Karpas-422 (cell line): ENCODE measurements around the gene ZER1. TPM values are rescaled to one million over a fixed set of nuclear protein-coding genes. Genes with fewer than 3 reads are reported as not detected.

Experiments
- DNase-seq: peaks from one replicate; pipeline ENCODE4 v3.0.0-alpha.2; 2015
- H2AFZ ChIP-seq: fragments of 200-600 bp; sonication (generic); 2 replicates; pipeline ENCODE4 v1.6.1; 2014; ENCODE audit warnings: antibody characterized with exemption, low read length, mixed read lengths
- H3K27ac ChIP-seq: fragments of 200-600 bp; sonication (generic); 2 replicates; pipeline ENCODE4 v1.5.1; 2014; ENCODE audit warnings: mild to moderate bottlenecking, low read length, moderate library complexity
- H3K27me3 ChIP-seq: fragments of 200-600 bp; sonication (generic); 2 replicates; pipeline ENCODE4 v1.6.1; 2014; ENCODE audit warnings: low read length, mixed read lengths
- H3K36me3 ChIP-seq: fragments of 200-600 bp; sonication (generic); 2 replicates; pipeline ENCODE4 v1.6.1; 2014; ENCODE audit warnings: low read length, mixed read lengths; ENCODE audit not compliant: insufficient read depth
- H3K4me1 ChIP-seq: fragments of 200-600 bp; sonication (generic); 2 replicates; pipeline ENCODE4 v1.6.1; 2014; ENCODE audit warnings: mild to moderate bottlenecking, low read length, mixed read lengths
- H3K4me2 ChIP-seq: fragments of 200-600 bp; sonication (generic); 2 replicates; pipeline ENCODE4 v1.6.1; 2014; ENCODE audit warnings: low read length, low read depth, mild to moderate bottlenecking; ENCODE audit not compliant: poor library complexity, severe bottlenecking
- H3K4me3 ChIP-seq: fragments of 200-600 bp; sonication (generic); 2 replicates; pipeline ENCODE4 v1.5.1; 2014; ENCODE audit warnings: mild to moderate bottlenecking, antibody characterized with exemption, low read length, mixed read lengths
- H3K79me2 ChIP-seq: fragments of 200-600 bp; sonication (generic); 2 replicates; pipeline ENCODE4 v1.6.1; 2014; ENCODE audit warnings: mild to moderate bottlenecking, low read length, mixed read lengths
- H3K9ac ChIP-seq: fragments of 200-600 bp; sonication (generic); 2 replicates; pipeline ENCODE4 v1.6.0; 2014; ENCODE audit warnings: low read length
- H3K9me2 ChIP-seq: fragments of 200-600 bp; sonication (generic), shearing (Covaris generic); replicated peaks from 2 replicates; pipeline ENCODE4 v1.6.0; 2014; ENCODE audit warnings: mild to moderate bottlenecking, low read length, moderate library complexity; ENCODE audit not compliant: insufficient read depth
- H3K9me3 ChIP-seq: fragments of 300-700, 200-600 bp; sonication (generic); 2 replicates; pipeline ENCODE4 v1.6.1; 2014; ENCODE audit warnings: low read length, mixed read lengths
- H4K20me1 ChIP-seq: fragments of 200-600 bp; sonication (generic); 2 replicates; pipeline ENCODE4 v1.6.1; 2014; ENCODE audit warnings: mild to moderate bottlenecking, antibody characterized with exemption, low read length, low read depth; ENCODE audit not compliant: insufficient read depth
- total RNA-seq: library from RNA; depleted of rRNA; stranded (reverse); fragments of >200 nt; shearing (Covaris generic); gene quantifications from 2 replicates; pipeline ENCODE4 v1.2.3, GENCODE V29; 2014; ENCODE audit warnings: low replicate concordance

ZER1 gene
- total RNA-seq, 1 experiment from 2014 or later, result 25.4 TPM

DNA sequence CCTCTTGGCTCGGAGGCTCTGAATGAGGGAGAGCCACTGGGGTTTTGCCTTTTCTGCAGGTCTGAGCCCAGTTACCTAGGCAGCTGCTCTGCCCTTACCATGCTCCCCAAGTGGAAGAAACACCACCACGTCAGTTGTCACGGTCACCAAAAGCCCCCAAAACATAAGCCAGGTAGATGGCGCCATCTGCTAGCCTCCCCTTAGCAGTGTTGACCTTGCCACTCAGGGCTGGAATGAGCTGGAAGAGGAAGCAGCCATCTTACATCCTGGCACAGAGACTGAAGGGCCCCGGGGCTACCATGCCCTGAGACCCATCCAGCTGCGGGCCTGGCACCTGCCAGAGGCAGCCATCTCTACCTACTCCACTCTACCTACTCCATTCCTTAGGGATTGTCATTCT, 7.4 kb downstream of the ZER1 start:
- H3K9me3 ChIP-seq, result no peaks in the 10 kb centered on the region
- no peaks in the 10 kb centered on the region for H3K27me3 ChIP-seq
- peaks cover 13% of the 10 kb centered on the region; the same call in 1 of the 2 replicates for H3K79me2 ChIP-seq
- no peaks in the 10 kb centered on the region for H3K9me2 ChIP-seq
- no peak overlapping the region for H2AFZ ChIP-seq
- H3K27ac ChIP-seq, result no peak overlapping the region
- H3K4me2 ChIP-seq, result no peak overlapping the region
- H3K36me3 ChIP-seq, result no peaks in the 10 kb centered on the region
- no peak overlapping the region for H3K9ac ChIP-seq
- no peaks in the 10 kb centered on the region for H3K4me1 ChIP-seq
- DNase-seq, result peak; percentile 62
- no peak overlapping the region for H3K4me3 ChIP-seq
- no peaks in the 10 kb centered on the region for H4K20me1 ChIP-seq

DNA sequence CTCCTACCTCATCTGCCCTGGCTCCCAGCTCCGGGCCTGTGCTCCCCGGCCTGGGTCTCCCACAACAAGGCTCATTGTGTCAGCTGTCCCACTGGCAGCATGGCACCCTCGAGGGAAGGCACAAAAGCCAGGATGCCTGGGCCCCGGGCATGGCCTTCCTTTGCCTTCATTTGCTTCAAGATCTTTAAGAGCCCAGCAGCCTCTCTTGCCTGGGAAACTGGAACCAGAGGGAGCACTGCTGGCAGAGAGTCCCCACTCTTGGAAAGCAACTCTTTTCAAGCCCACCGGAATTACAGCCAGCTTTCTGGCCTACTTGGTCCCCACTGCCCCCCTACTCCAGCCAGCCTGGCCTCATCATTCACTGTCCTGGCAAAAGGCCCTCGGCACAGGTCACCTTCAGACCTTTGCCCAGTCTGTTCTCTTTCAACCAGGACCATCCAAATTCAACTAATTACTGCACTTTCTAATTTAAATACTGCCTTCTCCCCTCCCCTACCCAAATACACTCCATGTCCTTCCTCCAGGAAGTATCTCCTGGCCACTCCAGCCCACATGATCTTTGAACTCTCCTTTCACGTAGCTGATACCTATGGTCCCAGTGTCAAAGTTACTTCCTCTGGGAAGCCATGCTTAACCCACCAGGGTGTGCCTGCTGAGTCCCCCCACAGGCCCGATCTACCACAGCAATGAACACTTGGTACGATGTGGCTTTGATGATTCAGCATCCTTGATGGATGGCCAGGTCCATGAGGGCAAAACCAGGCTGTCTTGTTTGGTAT, 8.9 kb downstream of the ZER1 start:
- Histone ChIP-seq H2AFZ (no peak overlapping the region), H3K9ac (no peak overlapping the region), H3K36me3 (no peaks in the 10 kb centered on the region), H3K4me3 (no peak overlapping the region), H4K20me1 (no peaks in the 10 kb centered on the region), H3K4me2 (no peak overlapping the region), H3K9me2 (no peaks in the 10 kb centered on the region), H3K4me1 (no peaks in the 10 kb centered on the region), H3K79me2 (peaks cover 5% of the 10 kb centered on the region; the same call in 1 of the 2 replicates), H3K27me3 (no peaks in the 10 kb centered on the region), H3K9me3 (no peaks in the 10 kb centered on the region), H3K27ac (no peak overlapping the region)
- DNase-seq, result no peak

DNA sequence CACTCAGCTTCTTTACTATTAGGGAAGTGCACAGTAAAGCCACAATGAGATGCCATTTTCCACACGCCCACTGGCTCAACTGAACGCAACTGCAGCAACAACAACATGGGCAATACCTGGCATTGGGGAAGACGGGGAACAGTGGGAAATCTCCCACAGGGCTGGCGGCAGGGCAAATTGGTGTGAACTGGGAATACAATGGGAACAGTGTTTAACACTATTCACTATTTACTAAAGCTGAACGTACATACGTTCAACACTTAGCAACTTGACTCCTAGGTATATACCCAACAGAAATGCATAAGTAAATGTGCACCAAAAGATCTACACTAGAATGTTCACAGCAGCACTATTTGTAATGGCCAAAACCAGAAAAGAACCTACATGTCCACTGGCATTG, 14.1 kb downstream of the ZER1 start:
- Histone ChIP-seq H3K9me3 (no peaks in the 10 kb centered on the region), H3K9me2 (no peaks in the 10 kb centered on the region), H3K4me2 (no peak overlapping the region), H3K4me1 (no peaks in the 10 kb centered on the region), H2AFZ (no peak overlapping the region), H3K79me2 (peaks cover 2% of the 10 kb centered on the region; the same call in 1 of the 2 replicates), H3K36me3 (peaks cover 4% of the 10 kb centered on the region; the same call in 1 of the 2 replicates), H3K27ac (no peak overlapping the region), H4K20me1 (no peaks in the 10 kb centered on the region), H3K4me3 (no peak overlapping the region), H3K9ac (no peak overlapping the region), H3K27me3 (no peaks in the 10 kb centered on the region)
- no peak for DNase-seq

DNA sequence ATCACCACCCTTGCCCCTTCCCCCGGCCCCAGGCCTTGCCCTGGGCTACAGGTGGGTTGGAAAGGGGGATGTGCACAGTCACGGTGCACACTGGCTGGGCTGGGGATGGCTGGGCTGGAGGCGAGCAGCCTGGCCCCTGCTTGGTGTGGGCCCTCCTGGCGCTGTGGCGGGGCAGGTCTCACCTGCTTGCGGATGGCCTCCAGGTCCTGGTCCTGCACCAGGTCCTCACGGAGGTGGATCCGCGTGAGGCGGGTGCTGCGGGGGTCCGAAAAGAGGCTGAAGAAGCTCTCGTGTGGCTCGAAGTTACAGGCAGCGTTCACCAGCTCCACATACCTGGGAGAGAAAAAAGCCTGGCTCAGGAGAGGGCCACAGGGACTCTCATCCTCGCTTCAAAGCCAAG, 18.1 kb downstream of the ZER1 start:
- H3K4me2 ChIP-seq, result no peak overlapping the region
- DNase-seq, result no peak
- no peak overlapping the region for H3K9ac ChIP-seq
- no peaks in the 10 kb centered on the region for H4K20me1 ChIP-seq
- no peaks in the 10 kb centered on the region for H3K4me1 ChIP-seq
- H3K9me3 ChIP-seq, result no peaks in the 10 kb centered on the region
- H3K27me3 ChIP-seq, result no peaks in the 10 kb centered on the region
- no peak overlapping the region for H3K4me3 ChIP-seq
- H2AFZ ChIP-seq, result no peak overlapping the region
- H3K27ac ChIP-seq, result no peak overlapping the region
- no peaks in the 10 kb centered on the region; the same call in 1 of the 2 replicates for H3K79me2 ChIP-seq
- peaks cover 4% of the 10 kb centered on the region; the same call in 1 of the 2 replicates for H3K36me3 ChIP-seq
- no peaks in the 10 kb centered on the region for H3K9me2 ChIP-seq

DNA sequence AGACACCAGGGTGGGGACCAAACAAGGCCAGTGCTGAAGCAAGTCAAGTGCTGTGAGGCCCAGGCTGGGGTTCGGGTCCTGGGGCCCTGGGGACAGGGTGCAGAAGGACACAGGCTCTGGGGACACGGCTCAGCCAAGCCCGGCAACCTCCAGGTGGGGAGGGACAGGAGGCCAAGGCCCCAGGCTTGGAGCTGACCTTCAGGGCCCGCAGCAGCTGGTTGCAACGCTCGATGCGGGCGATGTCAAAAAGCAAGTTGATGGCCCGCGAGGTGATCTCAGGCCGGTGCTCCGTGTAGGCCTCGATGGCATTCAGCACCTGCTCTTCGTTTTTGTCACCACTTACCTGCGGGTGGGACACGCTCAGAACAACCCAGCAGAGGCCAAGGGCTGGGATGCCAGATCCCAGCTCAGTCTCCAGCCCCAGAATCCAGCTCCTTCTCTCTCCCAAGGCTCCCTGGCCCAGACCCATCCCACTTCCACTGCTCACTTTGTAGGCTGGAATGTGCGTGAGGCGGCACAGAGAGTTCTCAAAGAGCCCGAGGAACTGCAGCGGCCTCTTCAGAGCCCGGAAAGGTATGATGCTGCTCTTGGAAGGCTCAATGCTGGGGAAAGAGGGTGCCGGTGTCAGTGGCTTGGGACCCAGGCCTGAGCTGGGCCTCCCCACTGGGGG, 20.7 kb downstream of the ZER1 start:
- DNase-seq, result no peak
- peaks cover 2% of the 10 kb centered on the region; the same call in 1 of the 2 replicates for H3K4me1 ChIP-seq
- H4K20me1 ChIP-seq, result no peaks in the 10 kb centered on the region
- H2AFZ ChIP-seq, result no peak overlapping the region
- no peaks in the 10 kb centered on the region for H3K27me3 ChIP-seq
- no peak overlapping the region for H3K4me2 ChIP-seq
- H3K9me2 ChIP-seq, result no peaks in the 10 kb centered on the region
- H3K9me3 ChIP-seq, result no peaks in the 10 kb centered on the region
- no peak overlapping the region for H3K4me3 ChIP-seq
- H3K9ac ChIP-seq, result no peak overlapping the region
- no peak overlapping the region for H3K27ac ChIP-seq
- H3K79me2 ChIP-seq, result no peaks in the 10 kb centered on the region; the same call in 1 of the 2 replicates
- H3K36me3 ChIP-seq, result peaks cover 4% of the 10 kb centered on the region; the same call in 1 of the 2 replicates

DNA sequence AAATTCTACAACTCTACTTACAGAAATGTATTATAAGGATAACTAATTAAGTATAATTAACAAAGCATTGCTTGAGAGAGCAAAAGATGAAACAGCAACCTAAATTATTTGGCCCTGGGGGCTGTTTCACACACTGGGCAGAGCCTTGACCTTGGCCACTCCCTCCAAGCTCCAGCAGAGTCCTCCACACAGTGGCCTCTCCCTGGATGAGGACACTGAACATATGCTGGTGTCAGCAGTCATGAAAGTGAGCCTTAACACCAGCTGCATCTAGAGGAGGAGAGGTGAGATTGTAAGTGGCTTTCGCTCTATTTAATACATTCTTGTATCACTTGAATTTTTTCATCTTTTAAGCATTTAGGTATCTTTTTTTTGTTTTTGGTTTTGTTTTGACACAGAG, 24.5 kb downstream of the ZER1 start:
- H3K4me1 ChIP-seq, result peaks cover 3% of the 10 kb centered on the region; the same call in 1 of the 2 replicates
- no peaks in the 10 kb centered on the region for H3K79me2 ChIP-seq
- no peak for DNase-seq
- H2AFZ ChIP-seq, result no peak overlapping the region
- H3K9me3 ChIP-seq, result no peaks in the 10 kb centered on the region
- no peak overlapping the region for H3K4me2 ChIP-seq
- H3K27me3 ChIP-seq, result no peaks in the 10 kb centered on the region
- H3K27ac ChIP-seq, result no peak overlapping the region
- no peaks in the 10 kb centered on the region for H3K9me2 ChIP-seq
- H3K4me3 ChIP-seq, result no peak overlapping the region
- H3K36me3 ChIP-seq, result no peaks in the 10 kb centered on the region
- H3K9ac ChIP-seq, result no peak overlapping the region
- H4K20me1 ChIP-seq, result no peaks in the 10 kb centered on the region

DNA sequence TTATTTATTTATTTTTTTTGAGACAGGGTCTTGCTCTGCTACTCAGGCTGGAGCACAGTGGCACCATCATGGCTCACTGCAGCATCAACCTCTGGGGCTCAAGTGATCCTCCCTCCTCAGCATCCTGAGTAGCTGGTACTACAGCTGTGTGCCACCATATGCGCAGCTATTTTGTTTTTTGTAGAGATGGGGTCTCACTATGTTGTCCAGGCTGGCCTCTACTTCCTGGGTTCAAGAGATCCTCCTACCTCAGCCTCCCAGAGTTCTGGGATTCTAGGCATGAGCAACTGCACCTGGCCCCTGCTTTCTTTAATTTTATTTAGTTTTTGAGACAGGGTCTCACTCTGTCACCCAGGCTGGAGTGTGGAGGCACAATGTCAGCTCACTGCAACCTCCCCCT, 28.3 kb downstream of the ZER1 start:
- Histone ChIP-seq H4K20me1 (no peaks in the 10 kb centered on the region), H3K9me3 (no peaks in the 10 kb centered on the region), H3K9me2 (no peaks in the 10 kb centered on the region), H3K27ac (no peak overlapping the region), H3K27me3 (no peaks in the 10 kb centered on the region), H3K4me2 (no peak overlapping the region), H3K36me3 (no peaks in the 10 kb centered on the region), H3K79me2 (no peaks in the 10 kb centered on the region), H2AFZ (no peak overlapping the region), H3K4me1 (peaks cover 3% of the 10 kb centered on the region; the same call in 1 of the 2 replicates), H3K9ac (no peak overlapping the region), H3K4me3 (no peak overlapping the region)
- no peak for DNase-seq

DNA sequence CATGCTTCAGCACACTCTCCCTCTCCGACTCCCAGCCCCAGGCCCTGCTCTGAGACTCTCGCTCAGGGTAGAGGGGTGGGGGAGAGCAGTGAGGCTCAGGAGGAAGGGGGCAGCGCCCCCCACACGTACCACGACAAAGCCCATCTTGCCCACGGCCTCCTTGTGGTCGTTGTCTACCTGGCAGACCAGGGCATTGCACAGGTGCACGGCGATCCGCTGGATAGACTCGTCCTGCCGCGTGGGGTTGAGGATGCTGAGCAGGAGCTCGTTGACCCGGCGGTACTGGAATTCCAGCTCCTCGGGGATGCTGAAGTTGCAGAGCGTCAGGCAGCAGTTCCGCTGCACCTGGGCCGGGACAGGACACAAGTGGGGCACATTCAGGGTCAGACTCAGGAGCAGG, 29.3 kb downstream of the ZER1 start:
- no peak overlapping the region for H3K27ac ChIP-seq
- H3K4me2 ChIP-seq, result no peak overlapping the region

More for the DNA sequence above, 29.3 kb downstream of the ZER1 start:
- Histone ChIP-seq H3K27me3 (no peaks in the 10 kb centered on the region), H3K9me2 (no peaks in the 10 kb centered on the region), H3K4me3 (no peak overlapping the region), H3K79me2 (no peaks in the 10 kb centered on the region), H3K36me3 (no peaks in the 10 kb centered on the region), H3K9ac (no peak overlapping the region), H3K4me1 (peaks cover 3% of the 10 kb centered on the region; the same call in 1 of the 2 replicates), H2AFZ (no peak overlapping the region), H4K20me1 (no peaks in the 10 kb centered on the region), H3K9me3 (no peaks in the 10 kb centered on the region)
- DNase-seq, result no peak
